Inferior parietal cortex (tissue), 1 donor: ENCODE results near the gene GPR146.
A peak's percentile ranks its signal among the peaks of the same experiment; 100 is the strongest.
"Not testable (repeated sequence)": the region's sequence is repeated elsewhere in the genome, so short reads cannot be mapped to it uniquely, and the experiment has no call there.

Experiments
- DNase-seq: peaks from one replicate; pipeline ENCODE4 v3.0.0-alpha.2; 2016; ENCODE audit errors: extremely low spot score

The GPR146 gene

GRCh38 chr7:1044189-1045068 is at the start of gene GPR146:
Gene GPR146 (plus strand): TSS chr7:1044546. CDS start chr7:1057516, 12,970 bp downstream.
- peak; percentile 84 for DNase-seq

- no peak for DNase-seq
Measured at GRCh38 chr7:994592-995308, 49.6 kb upstream of the GPR146 start.

GRCh38 chr7:995571-995970 is 48.8 kb upstream of the GPR146 start:
- no peak for DNase-seq

GRCh38 chr7:996079-996872 is 48.1 kb upstream of the GPR146 start:
- no peak for DNase-seq

GRCh38 chr7:997404-998395 is 46.6 kb upstream of the GPR146 start:
- DNase-seq, result no peak

- DNase-seq, result no peak
Measured at GRCh38 chr7:999149-999879, 45.0 kb upstream of the GPR146 start.

GRCh38 chr7:999941-1000935 is 44.1 kb upstream of the GPR146 start:
- DNase-seq, result no peak

- DNase-seq, result not testable (repeated sequence)
Measured at GRCh38 chr7:1001069-1001770, 43.1 kb upstream of the GPR146 start.

GRCh38 chr7:1002026-1002425 is 42.3 kb upstream of the GPR146 start:
- DNase-seq, result not testable (repeated sequence)

- not testable (repeated sequence) for DNase-seq
Measured at GRCh38 chr7:1002445-1002844, 41.9 kb upstream of the GPR146 start.

GRCh38 chr7:1004018-1004852 is 40.1 kb upstream of the GPR146 start:
- no peak for DNase-seq

GRCh38 chr7:1005303-1005702 is 39.0 kb upstream of the GPR146 start:
- DNase-seq, result no peak

- DNase-seq, result no peak
Measured at GRCh38 chr7:1007901-1008300, 36.4 kb upstream of the GPR146 start.

- no peak for DNase-seq
Measured at GRCh38 chr7:1008733-1009363, 35.5 kb upstream of the GPR146 start.

GRCh38 chr7:1009747-1010146 is 34.6 kb upstream of the GPR146 start:
- no peak for DNase-seq

GRCh38 chr7:1010226-1010625 is 34.1 kb upstream of the GPR146 start:
- DNase-seq, result no peak
